Nephron (organoid): ENCODE results near the gene SYP.

ENCODE experiments used
- H3K27ac Mint-ChIP-seq, 3 experiments: 2 replicates each; pipeline ENCODE4 v1.8.0; 2020; ENCODE audit warnings: mixed read lengths in 3 of 3, mild to moderate bottlenecking in 2 of 3, moderate library complexity in 1 of 3
- H3K27me3 Mint-ChIP-seq: 2 replicates; pipeline ENCODE4 v1.8.0; 2021; ENCODE audit warnings: low read depth, mild to moderate bottlenecking, moderate library complexity, mixed read lengths
- H3K36me3 Mint-ChIP-seq: 2 replicates; pipeline ENCODE4 v1.8.0; 2020; ENCODE audit warnings: low read depth, mixed read lengths
- H3K4me1 Mint-ChIP-seq: 2 replicates; pipeline ENCODE4 v1.8.0; 2020; ENCODE audit warnings: mixed read lengths
- H3K4me3 Mint-ChIP-seq, 3 experiments: 2 replicates each; pipeline ENCODE4 v1.8.0; 2020; ENCODE audit warnings: mild to moderate bottlenecking in 3 of 3, mixed read lengths in 3 of 3, moderate library complexity in 2 of 3
- H3K9me3 Mint-ChIP-seq: 2 replicates; pipeline ENCODE4 v1.8.0; 2020; ENCODE audit warnings: mixed read lengths
- CTCF ChIP-seq, 3 experiments: fragments of 200-600 bp; sonication (generic); IDR thresholded peaks; one replicate each; pipeline ENCODE4 v1.5.0; 2021; ENCODE audit warnings: antibody characterized with exemption in 3 of 3; ENCODE audit not compliant: unreplicated experiment in 3 of 3

SYP gene

DNA sequence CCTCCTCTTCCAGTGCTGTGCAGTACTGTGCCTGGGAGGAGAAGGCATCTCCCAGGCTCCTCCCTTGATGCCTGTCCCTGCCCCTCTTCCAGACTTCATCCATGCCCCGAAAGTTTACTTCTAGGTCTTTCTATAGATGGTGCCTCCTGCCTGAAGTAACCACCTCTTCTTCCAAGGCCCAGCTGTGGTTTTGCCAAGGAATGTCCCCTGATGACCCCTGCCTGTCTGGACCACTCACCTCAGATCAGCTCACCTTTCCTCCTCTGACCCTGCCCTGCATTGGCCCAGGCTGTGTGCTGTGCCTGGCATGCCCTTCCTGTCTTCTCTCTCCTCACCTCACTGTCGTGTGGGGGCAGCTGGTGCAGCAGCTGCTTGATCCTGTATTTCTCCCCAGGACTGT lies 20.6 kb downstream of the SYP start:
- Mint-ChIP-seq H3K27me3 (no peaks in the 10 kb centered on the region), H3K9me3 (peaks cover 18% of the 10 kb centered on the region)
- no peak for TF ChIP-seq CTCF (IDR thresholded peaks at IDR 0.05; ENCODE audit: unreplicated experiment in 3 of 3)

DNA sequence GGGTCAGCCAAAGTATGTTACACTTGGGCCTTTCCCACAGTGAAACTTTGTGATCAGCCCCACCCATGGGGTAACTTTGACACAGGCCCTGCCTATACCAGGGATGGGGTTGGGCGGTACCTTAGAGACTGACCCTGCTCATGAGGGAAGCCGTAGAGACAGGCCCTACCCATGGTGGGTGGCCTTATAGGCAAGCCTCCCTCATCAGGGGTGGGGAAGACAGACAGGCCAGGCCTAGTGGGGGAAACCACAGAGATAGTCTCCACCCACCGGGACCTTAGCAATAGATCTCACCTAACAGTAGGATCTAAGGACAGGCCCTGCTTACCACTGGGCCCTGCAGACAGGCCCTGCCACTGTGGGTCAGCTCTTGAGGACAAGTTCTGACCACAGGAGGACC lies 21.5 kb downstream of the SYP start:
- Mint-ChIP-seq H3K27me3 (no peaks in the 10 kb centered on the region), H3K4me1 (no peaks in the 10 kb centered on the region), H3K36me3 (peaks cover 37% of the 10 kb centered on the region), H3K9me3 (peaks cover 18% of the 10 kb centered on the region), H3K4me3 (no peak overlapping the region), H3K27ac (no peak overlapping the region)
- no peak for TF ChIP-seq CTCF (IDR thresholded peaks at IDR 0.05; ENCODE audit: unreplicated experiment in 3 of 3)

More for the DNA sequence above, 20.6 kb downstream of the SYP start:
- Mint-ChIP-seq H3K36me3 (peaks cover 37% of the 10 kb centered on the region), H3K27ac (no peak overlapping the region), H3K4me3 (no peak overlapping the region), H3K4me1 (no peaks in the 10 kb centered on the region)

DNA sequence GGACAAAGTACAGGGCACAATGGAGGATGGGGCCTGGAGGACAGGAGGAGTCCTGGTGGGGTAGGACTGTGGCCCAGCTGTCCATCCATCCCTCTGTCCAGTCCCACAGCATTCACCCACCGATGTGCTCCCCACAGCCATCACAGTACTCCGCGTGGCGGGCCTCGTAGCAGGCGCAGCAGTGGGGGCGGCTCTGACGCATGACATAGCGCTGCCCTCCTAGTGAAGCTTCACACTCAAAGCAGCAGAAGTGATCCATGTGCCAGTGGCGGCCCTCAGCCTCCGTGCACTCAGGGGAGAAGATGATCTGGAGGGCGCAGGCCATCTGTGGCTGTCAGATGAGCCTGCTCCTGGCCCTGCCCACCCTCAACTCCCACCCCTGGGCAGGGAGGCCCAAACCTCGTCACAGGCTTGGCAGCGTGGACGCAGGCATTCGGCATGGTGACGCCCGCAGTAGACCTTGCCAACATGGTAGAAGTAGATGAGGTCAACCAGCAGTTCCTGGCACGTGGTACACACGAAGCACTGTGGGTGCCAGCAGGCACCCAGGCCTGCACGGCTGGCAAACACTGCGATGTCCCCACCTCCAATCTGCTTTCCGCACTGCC lies 22.0 kb downstream of the SYP start:
- no peak overlapping the region for H3K4me3 Mint-ChIP-seq
- TF ChIP-seq CTCF (IDR thresholded peaks at IDR 0.05; ENCODE audit: unreplicated experiment in 3 of 3), result no peak
- H3K36me3 Mint-ChIP-seq, result peaks cover 37% of the 10 kb centered on the region
- H3K4me1 Mint-ChIP-seq, result no peaks in the 10 kb centered on the region
- H3K27me3 Mint-ChIP-seq, result peaks cover 4% of the 10 kb centered on the region
- peaks cover 23% of the 10 kb centered on the region for H3K9me3 Mint-ChIP-seq
- H3K27ac Mint-ChIP-seq, result no peak overlapping the region

GRCh38 chrX:49177338-49177833 lies 22.6 kb downstream of the SYP start:
- Mint-ChIP-seq H3K27me3 (peaks cover 10% of the 10 kb centered on the region), H3K36me3 (peaks cover 34% of the 10 kb centered on the region), H3K27ac (no peak overlapping the region), H3K4me1 (no peaks in the 10 kb centered on the region), H3K4me3 (no peak overlapping the region), H3K9me3 (peaks cover 26% of the 10 kb centered on the region)
- no peak for TF ChIP-seq CTCF (IDR thresholded peaks at IDR 0.05; ENCODE audit: unreplicated experiment in 3 of 3)

DNA sequence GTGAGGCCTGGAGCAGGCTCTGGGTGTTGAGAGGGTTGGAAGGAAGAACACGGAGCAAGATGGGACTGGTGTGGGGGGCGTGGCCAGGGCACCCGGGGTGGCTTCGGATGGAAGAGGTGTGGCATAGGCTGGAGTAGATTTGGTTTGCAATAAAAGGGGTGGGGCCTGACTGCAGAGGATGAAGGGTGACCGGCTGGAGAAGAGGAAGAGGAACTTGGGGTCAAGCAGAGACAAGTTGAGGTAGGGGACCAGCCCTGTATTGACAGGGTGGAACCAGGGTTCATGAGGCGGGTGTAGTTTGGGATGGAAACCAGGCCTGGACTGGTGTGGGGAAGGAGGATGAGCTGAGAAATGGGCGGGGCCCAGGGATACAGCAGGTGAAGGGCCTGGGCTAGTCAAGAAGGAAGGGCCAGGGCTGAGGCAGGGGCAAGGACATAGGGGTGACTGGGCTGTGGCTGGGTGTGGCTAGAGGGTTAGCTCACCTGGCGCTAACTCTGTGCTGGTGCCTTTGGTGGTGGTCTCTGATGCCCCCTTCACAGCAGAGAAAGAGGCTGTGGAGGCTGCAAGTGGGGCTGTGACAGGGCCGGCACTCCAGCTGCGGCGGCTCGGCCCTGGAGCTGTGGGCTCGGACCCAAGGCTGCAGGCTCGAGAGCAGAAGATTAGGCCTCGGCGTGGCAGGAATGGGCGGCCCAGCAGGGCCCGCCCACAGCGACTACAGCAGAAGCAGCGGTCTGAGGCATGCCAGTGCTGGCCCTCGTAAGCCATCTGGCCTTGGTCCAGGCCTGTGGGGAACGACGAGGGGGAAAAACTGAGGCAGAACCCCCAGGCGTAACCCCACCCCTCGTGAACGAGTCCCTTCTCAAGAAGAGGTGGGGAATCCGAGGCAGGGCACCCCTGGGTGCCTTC lies 23.3 kb downstream of the SYP start:
- TF ChIP-seq CTCF (IDR thresholded peaks at IDR 0.05; ENCODE audit: unreplicated experiment in 3 of 3), result no peak
- H3K36me3 Mint-ChIP-seq, result peaks cover 30% of the 10 kb centered on the region
- peaks cover 26% of the 10 kb centered on the region for H3K9me3 Mint-ChIP-seq
- peaks cover 16% of the 10 kb centered on the region for H3K27me3 Mint-ChIP-seq
- H3K4me1 Mint-ChIP-seq, result no peaks in the 10 kb centered on the region
- H3K4me3 Mint-ChIP-seq, result no peak overlapping the region
- H3K27ac Mint-ChIP-seq, result no peak overlapping the region
